Suprapubic skin (tissue), 4 donors: Measurements from ENCODE around the gene VPS26B. TPM values are rescaled to one million over a fixed set of nuclear protein-coding genes. Genes with fewer than 3 reads are reported as not detected.
A peak's percentile ranks its signal among the peaks of the same experiment; 100 is the strongest.

Source experiments
- DNase-seq, 2 donors: peaks; one replicate each; pipeline ENCODE4 v3.0.0-alpha.2; 2019; ENCODE audit warnings: low spot score in 2 of 2
- H3K27ac ChIP-seq: fragments of 200-600 bp; sonication (generic); one replicate; pipeline ENCODE4 v1.5.1; 2019
- H3K27me3 ChIP-seq: fragments of 200-600 bp; sonication (generic); one replicate; pipeline ENCODE4 v1.5.1; 2019
- H3K36me3 ChIP-seq: fragments of 200-600 bp; sonication (generic); one replicate; pipeline ENCODE4 v1.5.1; 2019
- H3K4me1 ChIP-seq: fragments of 200-600 bp; sonication (generic); one replicate; pipeline ENCODE4 v1.5.1; 2019
- H3K4me3 ChIP-seq: fragments of 200-600 bp; sonication (generic); one replicate; pipeline ENCODE4 v1.5.1; 2019; ENCODE audit warnings: mild to moderate bottlenecking
- H3K9me3 ChIP-seq: fragments of 200-600 bp; sonication (generic); one replicate; pipeline ENCODE4 v1.5.1; 2019
- EP300 ChIP-seq: sonication (generic); formaldehyde crosslinking; IDR thresholded peaks from one replicate; pipeline ENCODE4 v1.6.1; 2017; ENCODE audit warnings: antibody characterized with exemption
- POLR2A ChIP-seq, 2 donors: fragments of 450-650 bp; IDR thresholded peaks; one replicate each; pipeline ENCODE4 v1.6.1; 2017; ENCODE audit warnings: antibody characterized with exemption in 2 of 2, mild to moderate bottlenecking in 2 of 2, moderate library complexity in 2 of 2
- POLR2AphosphoS5 ChIP-seq, 3 donors: sonication (generic); formaldehyde crosslinking; IDR thresholded peaks; one replicate each; pipeline ENCODE4 v1.6.1; 2017; ENCODE audit warnings: antibody characterized with exemption in 3 of 3
- WGBS: methylation state at CpG from one replicate; pipeline ENCODE4 v1.1.5; 2018; 5-methylcytosine and 5-hydroxymethylcytosine counted together
- total RNA-seq, 4 donors: library from RNA; depleted of rRNA; stranded (reverse); fragments of >200 nt; gene quantifications; one replicate each; pipeline ENCODE4 v1.1.0, GENCODE V29; 2016
- TF ChIP-seq, protein P1 (sequence below), 2 donors: fragments of 200-600 bp in 1 of 2; fragments of 450-650 bp in 1 of 2; sonication (generic) in 1 of 2; IDR thresholded peaks; one replicate each; pipeline ENCODE4 v1.5.1; 2016 to 2019; ENCODE audit warnings: antibody characterized with exemption in 2 of 2, mild to moderate bottlenecking in 1 of 2, moderate library complexity in 1 of 2

Gene VPS26B
- total RNA-seq, 4 donors from 2014 or later = 60.4 to 80.9 (median 74.4) TPM

DNA sequence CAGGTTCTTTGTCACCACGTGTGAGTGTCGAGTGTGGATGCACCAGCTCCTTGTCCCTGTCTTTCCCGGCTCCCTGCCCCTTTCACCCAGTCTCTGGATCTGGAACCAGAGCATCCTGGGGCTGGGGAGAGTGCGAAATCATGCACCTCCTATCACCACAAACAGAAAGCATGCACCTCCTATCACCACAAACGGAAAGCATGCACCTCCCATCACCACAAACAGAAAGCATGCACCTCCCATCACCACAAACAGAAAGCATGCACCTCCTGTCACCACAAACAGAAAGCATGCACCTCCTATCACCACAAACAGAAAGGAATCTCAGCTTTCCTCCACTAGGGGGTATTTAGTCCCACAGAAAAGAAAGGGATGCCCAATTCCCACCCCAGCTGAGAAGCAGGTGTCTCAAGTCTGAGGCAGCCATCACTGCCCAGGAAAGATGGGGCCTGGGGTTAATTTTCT is 45.8 kb downstream of the VPS26B start:
- H3K36me3 ChIP-seq = no peaks in the 10 kb centered on the region
- no peak for DNase-seq
- H3K4me1 ChIP-seq = peaks cover 23% of the 10 kb centered on the region
- H3K27me3 ChIP-seq = peaks cover 54% of the 10 kb centered on the region
- 47% methylated on average over 5 of the region's 5 CpGs for WGBS
- TF ChIP-seq POLR2AphosphoS5 (IDR thresholded peaks at IDR 0.05) (no peak), POLR2A (IDR thresholded peaks at IDR 0.05) (no peak), EP300 (no peak)
- TF ChIP-seq, protein P1, sequence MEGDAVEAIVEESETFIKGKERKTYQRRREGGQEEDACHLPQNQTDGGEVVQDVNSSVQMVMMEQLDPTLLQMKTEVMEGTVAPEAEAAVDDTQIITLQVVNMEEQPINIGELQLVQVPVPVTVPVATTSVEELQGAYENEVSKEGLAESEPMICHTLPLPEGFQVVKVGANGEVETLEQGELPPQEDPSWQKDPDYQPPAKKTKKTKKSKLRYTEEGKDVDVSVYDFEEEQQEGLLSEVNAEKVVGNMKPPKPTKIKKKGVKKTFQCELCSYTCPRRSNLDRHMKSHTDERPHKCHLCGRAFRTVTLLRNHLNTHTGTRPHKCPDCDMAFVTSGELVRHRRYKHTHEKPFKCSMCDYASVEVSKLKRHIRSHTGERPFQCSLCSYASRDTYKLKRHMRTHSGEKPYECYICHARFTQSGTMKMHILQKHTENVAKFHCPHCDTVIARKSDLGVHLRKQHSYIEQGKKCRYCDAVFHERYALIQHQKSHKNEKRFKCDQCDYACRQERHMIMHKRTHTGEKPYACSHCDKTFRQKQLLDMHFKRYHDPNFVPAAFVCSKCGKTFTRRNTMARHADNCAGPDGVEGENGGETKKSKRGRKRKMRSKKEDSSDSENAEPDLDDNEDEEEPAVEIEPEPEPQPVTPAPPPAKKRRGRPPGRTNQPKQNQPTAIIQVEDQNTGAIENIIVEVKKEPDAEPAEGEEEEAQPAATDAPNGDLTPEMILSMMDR (IDR thresholded peaks at IDR 0.05) = no peak
- no peak overlapping the region for H3K27ac ChIP-seq
- H3K9me3 ChIP-seq = no peaks in the 10 kb centered on the region
- H3K4me3 ChIP-seq = no peak overlapping the region

DNA sequence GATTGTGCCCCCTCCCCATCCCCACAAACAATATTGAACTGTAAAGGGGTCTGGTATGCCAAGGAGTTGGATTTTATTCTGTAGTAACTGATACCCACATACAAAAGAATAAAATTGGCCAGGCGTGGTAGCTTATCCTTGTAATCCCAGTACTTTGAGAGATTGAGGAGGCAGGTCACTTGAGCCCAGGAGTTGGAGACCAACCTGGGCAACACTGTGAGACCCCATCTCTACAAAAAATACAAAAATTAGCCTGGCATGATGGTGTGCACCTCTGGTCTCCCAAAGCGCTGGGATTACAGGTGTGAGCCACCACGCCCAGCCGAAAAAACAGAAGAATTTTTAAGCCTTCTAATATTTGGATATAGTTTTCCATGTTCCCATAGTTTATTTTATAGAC is 47.5 kb downstream of the VPS26B start:
- WGBS = 92% methylated on average over 4 of the region's 4 CpGs
- H3K27ac ChIP-seq = no peak overlapping the region
- TF ChIP-seq, protein P1 (IDR thresholded peaks at IDR 0.05) = no peak
- TF ChIP-seq EP300 (no peak), POLR2A (IDR thresholded peaks at IDR 0.05) (no peak), POLR2AphosphoS5 (IDR thresholded peaks at IDR 0.05) (no peak)
- H3K4me1 ChIP-seq = peaks cover 28% of the 10 kb centered on the region
- DNase-seq = no peak
- no peaks in the 10 kb centered on the region for H3K36me3 ChIP-seq
- no peak overlapping the region for H3K4me3 ChIP-seq
- H3K27me3 ChIP-seq = peaks cover 71% of the 10 kb centered on the region
- H3K9me3 ChIP-seq = no peaks in the 10 kb centered on the region

DNA sequence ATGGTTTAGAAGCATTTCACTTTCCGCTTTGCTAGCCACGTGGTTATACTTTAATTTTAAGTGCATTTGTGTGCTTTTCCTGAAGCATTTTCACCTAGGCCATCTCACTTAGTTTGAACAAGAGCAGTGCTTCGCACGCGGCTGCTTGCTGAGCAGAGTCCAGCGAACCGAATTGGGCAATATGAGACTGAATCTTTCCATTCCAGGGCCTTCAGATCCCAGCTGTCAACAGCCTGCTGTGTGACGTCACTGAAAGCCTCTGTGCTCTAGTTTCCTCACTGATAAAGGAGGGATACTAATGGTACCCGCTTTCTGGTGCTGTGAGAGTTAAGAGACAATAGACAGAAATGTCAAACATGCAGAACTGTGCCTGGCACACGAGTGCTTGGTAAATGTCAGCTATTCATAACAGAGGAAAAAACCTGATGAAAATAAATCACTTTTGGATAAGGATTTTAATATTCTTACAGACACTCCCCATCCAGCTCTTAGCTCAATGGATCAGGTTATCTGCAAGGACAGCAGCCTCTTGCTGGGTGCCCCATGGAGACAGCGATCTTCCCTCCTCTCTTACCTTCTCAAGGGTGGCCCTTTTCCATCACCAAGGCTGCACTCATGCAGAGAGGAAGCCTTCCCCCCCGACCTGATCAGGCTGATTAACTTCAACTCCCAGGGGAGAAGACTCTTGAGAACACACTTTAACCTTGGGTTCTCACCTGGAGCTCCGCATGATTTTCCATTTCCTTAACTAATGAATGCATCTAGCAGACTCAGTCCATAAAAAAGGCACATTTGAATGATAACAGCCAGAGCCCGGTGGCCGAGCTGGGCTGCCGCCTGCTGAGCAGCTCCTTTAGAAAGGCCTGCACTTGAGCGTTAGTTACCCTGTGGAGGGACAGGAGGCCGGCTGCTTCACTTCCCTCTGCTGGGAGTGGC is 48.2 kb downstream of the VPS26B start:
- peak in 1 of 2 donors; percentile 44 for DNase-seq
- Histone ChIP-seq H3K27me3 (peaks cover 78% of the 10 kb centered on the region), H3K4me1 (peaks cover 24% of the 10 kb centered on the region), H3K4me3 (no peak overlapping the region), H3K9me3 (no peaks in the 10 kb centered on the region), H3K36me3 (no peaks in the 10 kb centered on the region), H3K27ac (no peak overlapping the region)
- TF ChIP-seq EP300 = no peak
- TF ChIP-seq, protein P1 (IDR thresholded peaks at IDR 0.05) = no peak
- no peak for TF ChIP-seq POLR2AphosphoS5 (IDR thresholded peaks at IDR 0.05)
- no peak for TF ChIP-seq POLR2A (IDR thresholded peaks at IDR 0.05)
- 60% methylated on average over 18 of the region's 18 CpGs for WGBS

DNA sequence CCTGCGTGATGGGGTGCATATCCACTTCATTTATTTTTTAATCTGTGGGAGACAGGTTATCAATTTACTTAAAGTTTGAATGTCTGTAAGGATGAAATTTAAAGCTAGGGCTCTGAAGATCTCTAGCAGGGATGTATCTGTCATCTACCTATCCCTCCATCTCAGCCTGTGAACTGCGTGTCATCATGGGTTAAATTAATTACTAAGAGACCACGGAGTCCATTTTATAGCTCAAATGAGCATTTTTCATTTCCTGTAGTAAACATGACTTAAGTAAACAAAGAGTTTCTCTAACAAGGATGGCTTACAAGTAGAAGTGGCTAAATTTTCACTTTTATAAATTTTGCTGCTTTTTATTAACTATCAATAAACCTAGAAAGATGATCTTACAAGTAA is 48.8 kb downstream of the VPS26B start:
- Histone ChIP-seq H3K9me3 (no peaks in the 10 kb centered on the region), H3K27me3 (peaks cover 84% of the 10 kb centered on the region), H3K4me3 (no peak overlapping the region), H3K4me1 (peaks cover 21% of the 10 kb centered on the region), H3K36me3 (no peaks in the 10 kb centered on the region), H3K27ac (no peak overlapping the region)
- DNase-seq = no peak
- WGBS = 57% methylated on average over 3 of the region's 3 CpGs
- no peak for TF ChIP-seq POLR2AphosphoS5 (IDR thresholded peaks at IDR 0.05)
- TF ChIP-seq, protein P1 (IDR thresholded peaks at IDR 0.05) = no peak
- no peak for TF ChIP-seq POLR2A (IDR thresholded peaks at IDR 0.05)
- TF ChIP-seq EP300 = no peak

DNA sequence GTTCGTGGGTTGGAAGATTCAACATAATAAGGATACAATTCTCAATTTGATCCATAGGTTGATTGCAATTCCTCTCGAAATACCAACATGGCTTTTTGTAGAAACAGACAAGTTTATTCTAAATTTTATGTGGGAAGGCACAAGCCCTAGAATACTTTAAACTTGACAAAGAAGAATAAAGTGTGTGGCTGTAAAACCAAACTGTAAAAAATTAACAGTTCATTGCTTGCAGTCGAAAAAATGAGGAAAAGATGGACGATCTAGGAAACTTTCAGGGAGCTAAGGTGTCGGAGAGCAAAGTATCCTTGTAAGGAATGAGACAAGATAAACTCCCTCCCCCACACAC is 50.7 kb downstream of the VPS26B start:
- Histone ChIP-seq H3K4me1 (peaks cover 21% of the 10 kb centered on the region), H3K36me3 (no peaks in the 10 kb centered on the region), H3K27me3 (peaks cover 84% of the 10 kb centered on the region), H3K4me3 (peak overlapping the region; percentile 48), H3K27ac (no peak overlapping the region), H3K9me3 (no peaks in the 10 kb centered on the region)
- 17% methylated on average over 5 of the region's 5 CpGs for WGBS
- TF ChIP-seq EP300 (no peak), POLR2A (IDR thresholded peaks at IDR 0.05) (no peak), POLR2AphosphoS5 (IDR thresholded peaks at IDR 0.05) (no peak)
- TF ChIP-seq, protein P1 (IDR thresholded peaks at IDR 0.05) = no peak
- DNase-seq = no peak
